HG03521 (cell line): Measurements from ENCODE around the gene STEEP1.

Experiments used
- ATAC-seq: cut with Tn5 transposase; IDR thresholded peaks from one replicate; pipeline ENCODE4 v1.9.1; 2021; ENCODE audit warnings: mild to moderate bottlenecking, moderate library complexity; ENCODE audit not compliant: unreplicated experiment

STEEP1 gene

GRCh38 chrX:119565107-119565663, at the start of gene STEEP1:
STEEP1 (minus strand) TSS chrX:119565409; CDS start chrX:119565355, 54 bp downstream.
- peak; percentile 88 for ATAC-seq

DNA sequence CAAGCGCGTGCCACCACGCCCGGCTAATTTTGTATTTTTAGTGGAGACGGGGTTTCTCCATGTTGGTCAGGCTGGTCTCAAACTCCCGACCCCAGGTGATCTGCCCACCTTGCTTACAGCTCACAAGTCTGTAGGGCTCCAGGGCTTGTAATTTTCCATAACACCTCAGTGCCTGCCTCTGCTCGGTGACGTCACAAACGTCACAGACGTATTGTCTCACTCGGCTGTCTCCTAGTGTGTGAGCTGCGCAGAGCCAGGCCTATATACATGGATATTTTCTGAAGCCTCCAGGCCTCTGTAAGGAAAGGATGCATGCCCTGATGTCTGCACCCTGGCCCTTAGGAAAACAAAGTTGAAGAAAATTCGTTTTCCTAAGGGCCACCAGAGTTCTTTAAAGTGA, 49.6 kb upstream of the STEEP1 start:
- no peak for ATAC-seq

GRCh38 chrX:119607018-119607389, 41.8 kb upstream of the STEEP1 start:
- no peak for ATAC-seq

GRCh38 chrX:119606280-119607017, 41.2 kb upstream of the STEEP1 start, which contains the start of gene NKRF:
NKRF (minus strand) TSS chrX:119606424.
- ATAC-seq = peak; percentile 72

DNA sequence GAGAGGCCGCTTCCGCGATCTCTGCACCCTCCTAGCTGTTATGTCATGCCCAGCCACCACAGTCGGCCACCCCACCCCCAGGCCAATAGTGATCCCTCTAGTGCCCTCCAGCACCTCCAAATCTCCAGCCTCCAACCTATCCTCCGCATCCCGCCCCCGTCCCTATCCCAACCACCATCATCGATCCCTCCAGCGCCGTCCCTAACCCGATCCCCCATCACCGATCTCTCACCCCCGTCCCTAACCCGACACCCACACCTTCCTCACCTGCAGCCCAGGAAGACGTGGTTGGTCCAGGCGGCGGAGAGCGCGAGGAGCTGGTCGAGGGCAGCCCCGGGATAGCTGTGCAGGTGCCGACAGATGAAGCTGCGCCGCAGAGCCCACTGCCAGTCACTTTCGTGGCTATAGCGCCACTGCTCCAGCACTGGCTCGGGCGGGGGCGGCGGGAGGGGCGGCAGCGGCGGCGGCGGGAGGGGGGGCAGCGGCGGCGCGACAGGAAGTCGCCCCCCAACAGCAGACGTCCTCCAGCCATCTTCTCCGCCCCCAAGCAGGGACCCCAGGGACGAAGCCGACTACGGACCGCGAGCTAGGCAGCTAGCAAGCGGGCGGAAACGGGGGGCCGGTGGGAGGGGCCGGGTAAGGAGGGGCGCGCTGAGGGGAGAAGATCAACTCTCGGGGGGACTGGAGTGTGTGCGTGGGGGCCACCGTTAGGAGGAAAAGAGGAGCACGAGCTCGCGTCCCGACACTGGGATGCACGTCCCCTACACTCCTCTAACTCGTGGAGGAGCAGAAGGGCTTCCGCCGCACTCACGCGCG, 40.5 kb upstream of the STEEP1 start:
- ATAC-seq = peak; percentile 42

- ATAC-seq = no peak
These were observed 39.7 kb upstream of the STEEP1 start for GRCh38 chrX:119604766-119605463.

DNA sequence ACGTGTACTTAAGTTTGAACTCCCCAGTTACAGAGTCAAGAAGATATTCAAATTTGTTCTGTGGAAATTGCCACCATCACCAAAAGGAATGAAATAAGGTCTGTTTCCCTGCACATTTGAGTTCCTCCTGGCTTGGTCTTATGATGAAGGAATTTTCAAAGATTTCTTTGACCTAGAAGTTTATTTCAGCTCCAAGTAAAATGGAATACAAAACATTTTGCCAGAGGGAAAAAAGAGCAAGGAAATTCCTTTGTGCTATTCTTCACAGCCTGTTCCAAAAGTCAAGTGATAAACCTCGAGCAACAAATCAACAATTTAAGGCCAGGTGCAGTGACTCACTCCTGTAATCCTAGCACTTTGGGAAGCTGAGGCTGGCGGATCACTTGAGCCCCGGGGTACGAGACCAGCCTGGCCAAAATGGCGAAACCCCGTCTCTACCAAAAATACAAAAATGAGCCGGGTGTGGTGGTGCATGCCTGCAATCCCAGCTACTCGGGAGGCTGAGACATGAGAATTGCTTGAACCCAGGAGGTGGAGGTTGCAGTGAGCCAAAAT, 37.6 kb upstream of the STEEP1 start:
- ATAC-seq = no peak

GRCh38 chrX:119589810-119590209, 24.6 kb upstream of the STEEP1 start:
- no peak for ATAC-seq

DNA sequence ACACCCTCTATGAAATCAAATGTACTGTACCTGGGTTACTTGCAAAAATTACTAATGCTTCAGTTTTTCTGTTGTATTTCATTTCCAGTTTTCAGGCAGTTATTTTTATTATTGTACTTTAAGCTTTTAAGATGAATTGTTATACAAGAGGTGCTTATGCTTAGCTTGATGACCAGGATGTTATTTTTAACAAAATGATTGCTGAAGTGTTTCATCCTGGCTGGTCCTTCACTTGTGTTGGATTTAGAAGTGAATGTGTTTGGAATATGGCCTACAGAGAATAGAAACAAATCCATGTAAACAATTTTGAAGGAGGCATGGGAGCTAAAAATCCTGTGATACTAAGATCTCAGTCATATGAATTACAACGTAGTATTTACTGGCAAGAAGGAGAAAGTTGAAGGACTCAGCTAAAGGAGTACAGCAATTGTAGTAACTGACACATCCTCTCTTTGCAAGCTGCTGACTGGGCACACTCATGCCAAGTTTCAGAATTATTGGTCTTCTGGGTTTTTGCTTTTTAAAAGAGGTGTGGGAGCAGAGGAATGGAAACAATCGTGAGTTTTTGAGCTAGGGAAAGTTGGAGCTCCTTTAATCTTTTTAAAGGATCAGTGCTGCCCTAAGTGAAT, 18.3 kb upstream of the STEEP1 start:
- no peak for ATAC-seq

DNA sequence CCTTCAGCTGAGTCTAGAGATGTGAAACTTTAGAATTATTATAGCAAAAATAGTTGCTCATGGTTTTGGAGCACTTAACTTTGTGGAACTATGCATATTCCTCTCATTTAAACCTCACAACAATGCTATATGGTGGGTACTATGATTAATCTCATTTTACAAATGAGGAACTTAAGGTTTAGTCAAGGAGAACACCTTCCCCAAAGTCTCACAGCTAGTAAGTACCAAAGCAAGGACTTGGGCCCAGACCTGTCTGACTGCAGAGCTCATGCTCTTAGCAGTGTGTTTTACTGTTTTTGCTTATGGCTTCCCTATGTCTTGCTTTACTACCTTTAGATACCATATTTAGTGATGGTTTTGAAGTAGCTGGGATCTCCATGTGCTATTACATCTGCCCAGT, 14.2 kb upstream of the STEEP1 start:
- no peak for ATAC-seq

DNA sequence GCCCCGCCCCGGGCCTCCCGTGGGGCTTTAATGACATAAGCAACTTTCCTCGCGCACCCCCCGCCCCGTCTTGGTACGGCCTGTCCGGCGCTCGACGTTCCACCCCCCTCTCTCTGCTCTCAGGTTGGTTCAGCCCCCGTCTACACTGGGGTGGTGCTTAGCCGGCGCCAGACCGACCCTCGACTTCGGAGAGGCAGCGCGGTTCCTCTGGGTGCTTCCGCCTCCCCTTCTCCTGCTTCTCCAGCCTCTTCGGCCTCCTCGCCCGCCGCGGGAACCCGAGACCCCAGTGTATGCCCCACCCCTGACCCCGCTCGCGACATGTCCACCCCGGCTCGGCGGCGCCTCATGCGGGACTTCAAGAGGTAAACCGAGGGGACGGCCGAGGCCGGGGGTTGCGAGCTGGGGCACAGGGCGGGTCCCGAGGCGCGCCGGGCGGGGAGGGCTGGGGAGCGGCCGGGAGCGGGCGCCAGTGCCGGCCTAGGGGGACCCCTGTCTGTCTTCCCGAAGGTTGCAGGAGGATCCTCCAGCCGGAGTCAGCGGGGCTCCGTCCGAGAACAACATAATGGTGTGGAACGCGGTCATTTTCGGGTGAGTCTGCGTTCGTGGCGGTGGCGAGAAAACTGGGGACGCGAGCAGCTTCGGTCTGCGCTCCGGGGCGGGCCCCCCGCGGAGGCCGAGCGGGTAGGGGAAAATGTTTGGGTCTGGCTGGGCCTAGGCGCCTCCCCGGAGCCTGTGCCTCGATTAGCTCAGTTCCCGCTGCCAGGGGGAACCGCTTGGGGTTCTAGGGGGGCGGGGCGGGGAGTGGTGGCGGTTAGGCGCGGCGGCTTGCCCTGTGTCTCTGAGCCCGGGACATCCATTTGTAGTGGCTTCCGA, 9.4 kb upstream of the STEEP1 start, which contains the start of gene UBE2A:
UBE2A (plus strand) TSS at position 170 of the 873 bp plus-strand sequence; CDS start at position 319, 149 bp downstream.
- peak; percentile 68 for ATAC-seq

DNA sequence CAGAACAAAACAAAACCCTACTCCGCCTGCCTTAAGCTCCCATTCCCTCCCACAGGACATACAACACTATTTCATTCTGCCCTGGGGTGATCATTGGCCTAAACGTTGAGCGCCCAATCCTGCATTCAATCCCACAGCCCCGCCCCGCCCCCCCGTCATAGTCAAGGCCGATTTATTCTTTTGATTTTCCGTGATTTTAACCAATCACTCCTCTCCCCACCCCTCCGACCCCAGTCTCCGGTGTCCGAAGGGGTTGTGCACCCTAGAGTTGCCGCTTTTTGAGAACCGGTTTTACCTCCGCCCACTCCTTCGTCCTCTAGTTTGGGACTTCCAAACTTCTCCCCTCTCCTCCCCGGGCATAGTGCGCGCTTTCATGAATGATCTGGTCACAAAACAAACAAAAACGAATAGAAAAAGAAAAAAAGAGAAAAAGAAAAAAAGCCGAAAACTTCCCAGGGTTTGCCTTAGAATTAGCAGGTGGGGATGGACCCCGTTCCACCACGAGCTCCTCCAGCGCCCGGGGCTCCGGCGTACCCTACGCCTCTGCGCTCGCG, 8.7 kb upstream of the STEEP1 start:
- no peak for ATAC-seq

- ATAC-seq = no peak
These were observed 8.0 kb upstream of the STEEP1 start for GRCh38 chrX:119573222-119573621.

DNA sequence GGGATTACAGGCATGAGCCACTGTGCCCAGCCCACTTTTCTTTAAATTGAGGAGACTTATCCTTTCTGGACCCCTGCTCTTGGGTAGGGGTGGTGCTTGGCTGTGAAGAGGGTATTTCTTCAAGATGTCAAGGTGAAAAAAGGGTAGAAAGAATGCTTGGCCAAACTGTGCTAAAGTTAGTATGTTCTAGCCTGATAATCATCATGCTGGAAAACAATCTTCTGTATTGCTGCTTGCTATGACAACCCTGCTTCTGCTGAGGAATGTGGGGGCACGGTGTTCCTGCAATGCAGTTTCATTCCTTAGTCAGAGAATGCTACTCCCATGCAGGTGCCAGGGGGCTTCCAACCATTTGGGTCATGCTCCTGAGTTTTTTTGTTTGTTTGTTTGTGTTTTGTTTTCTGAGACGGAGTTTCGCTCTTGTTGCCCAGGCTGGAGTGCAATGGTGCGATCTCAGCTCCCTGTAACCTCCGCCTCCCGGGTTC, 5.2 kb upstream of the STEEP1 start:
- no peak for ATAC-seq

GRCh38 chrX:119552508-119552907, 12.7 kb downstream of the STEEP1 start:
- no peak for ATAC-seq

DNA sequence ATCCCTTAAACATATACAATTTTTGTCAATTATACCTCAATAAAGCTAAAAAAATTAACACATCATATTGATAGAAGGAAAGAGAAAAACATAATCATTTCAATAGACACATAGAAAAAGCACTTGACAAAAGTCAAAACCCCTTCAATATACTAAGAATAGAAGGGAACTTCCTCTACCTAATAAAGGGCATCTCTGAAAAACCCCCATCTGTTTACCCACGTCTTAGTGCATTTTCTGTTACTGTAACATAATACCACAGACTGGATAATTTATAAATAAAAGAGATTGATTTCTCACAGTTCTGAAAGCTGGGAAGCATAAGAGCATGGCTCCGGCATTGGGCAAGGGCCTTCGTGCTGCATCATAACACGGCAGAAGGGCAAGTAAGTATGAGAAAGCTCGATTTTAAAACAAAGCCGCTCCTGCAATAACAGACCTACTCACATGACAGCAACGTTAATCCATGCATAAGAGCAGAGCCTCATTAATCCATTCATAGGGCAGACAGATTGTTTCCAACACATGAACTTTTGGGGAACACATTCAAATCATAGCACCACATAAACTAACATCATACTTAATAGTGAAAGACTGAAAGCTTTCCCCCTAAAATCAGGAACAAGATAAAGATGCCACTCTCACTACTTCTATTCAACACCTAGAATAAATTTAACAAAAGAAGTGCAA, 15.7 kb downstream of the STEEP1 start:
- ATAC-seq = no peak

DNA sequence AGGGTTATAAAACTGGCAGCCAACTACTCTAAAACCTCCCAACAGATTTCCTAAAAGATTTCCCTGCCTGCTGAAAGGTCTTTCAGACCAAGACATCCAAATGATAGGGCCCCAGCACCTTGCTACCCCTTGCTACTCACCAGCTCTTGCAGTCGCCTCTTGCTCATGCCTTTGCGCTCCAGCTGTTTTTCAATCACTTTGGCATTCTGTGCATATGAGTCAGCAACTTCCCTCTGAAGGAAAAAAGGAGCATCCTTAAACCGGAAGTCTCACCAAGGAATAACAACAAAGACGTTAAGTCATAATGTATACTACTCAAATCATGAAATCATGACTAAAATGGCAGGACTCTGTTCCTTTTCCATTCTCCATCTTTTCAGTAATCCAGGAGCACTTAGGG, 24.0 kb downstream of the STEEP1 start:
- no peak for ATAC-seq

DNA sequence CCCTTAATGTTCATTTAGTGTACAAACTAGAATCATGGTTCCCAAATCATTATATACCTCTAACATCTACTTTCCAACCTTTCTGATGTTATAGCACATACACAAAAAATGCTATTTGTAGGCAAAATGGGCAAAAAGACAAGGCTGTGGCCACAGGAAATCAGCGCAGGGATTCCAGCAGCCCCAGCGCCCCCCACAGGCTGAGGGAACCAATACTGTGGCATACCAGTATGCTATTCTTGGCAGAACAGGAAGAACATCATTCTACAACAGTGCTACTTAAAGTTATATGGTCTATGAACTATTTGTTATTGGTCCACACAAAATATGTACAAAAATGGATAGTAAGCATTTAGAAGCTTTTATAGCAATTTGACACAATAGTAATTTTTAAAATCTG, 25.3 kb downstream of the STEEP1 start:
- no peak for ATAC-seq
